Measurements from ENCODE around the gene PARD3.

PARD3 gene

DNA sequence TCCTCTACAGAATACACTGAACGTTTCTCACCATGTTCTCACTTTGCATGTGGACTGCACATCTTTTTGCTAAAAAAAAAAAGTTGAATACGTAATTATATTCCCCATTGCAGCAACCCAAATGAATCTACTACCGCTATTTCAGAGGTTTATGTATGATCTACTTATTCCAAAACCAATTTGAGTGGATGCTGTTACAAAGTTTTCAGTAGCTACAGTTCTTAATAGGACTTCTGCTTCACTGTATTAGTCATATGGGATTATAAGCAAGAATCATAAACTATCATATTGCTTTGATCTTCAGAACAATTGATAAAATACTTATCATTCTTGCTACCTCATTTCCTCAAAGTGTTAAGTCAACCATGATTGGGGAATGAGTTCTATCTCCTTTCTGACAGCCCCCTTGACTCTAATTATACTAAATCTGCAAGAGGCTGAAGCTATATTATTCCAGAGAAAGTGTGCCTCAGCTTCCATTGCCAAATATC is 257.0 kb downstream of the PARD3 start:
- no peak for DNase-seq

DNA sequence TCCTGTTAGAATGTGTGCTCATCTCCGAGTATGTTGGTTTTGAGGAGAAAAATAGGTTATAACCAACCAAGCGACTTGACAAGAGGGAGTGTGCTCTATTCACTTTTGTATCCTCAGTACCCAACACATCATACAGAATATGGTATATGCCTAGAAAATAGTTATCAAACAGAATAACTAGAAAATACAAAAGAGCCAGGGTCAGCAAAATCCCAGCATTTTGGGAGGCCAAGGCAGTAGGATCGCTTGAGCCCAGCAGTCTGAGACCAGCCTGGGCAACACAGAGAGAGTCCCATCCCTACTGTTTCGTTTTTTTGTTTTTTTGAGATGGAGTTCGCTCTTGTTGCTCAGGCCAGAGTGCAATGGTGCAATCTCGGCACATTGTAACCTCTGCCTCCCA is 257.9 kb downstream of the PARD3 start:
- DNase-seq = no peak

DNA sequence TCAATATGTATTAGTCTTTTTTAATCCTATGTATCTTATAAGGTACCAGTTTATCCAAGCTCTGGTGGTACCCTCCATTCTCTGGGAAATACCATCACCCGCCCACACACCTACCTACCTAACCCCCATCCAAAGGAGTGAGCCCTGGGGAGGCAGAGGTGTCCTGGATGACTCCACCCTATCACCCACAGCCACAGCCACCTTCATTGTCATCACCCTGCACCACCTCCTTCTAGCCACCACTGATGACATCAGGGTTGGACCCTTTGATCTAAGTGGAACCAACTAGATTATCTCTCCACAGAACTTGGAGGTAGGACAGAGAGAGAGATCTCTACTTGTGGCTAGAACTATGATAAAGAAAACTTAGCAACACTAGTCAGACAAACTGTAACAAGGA is 259.4 kb downstream of the PARD3 start:
- DNase-seq = no peak

DNA sequence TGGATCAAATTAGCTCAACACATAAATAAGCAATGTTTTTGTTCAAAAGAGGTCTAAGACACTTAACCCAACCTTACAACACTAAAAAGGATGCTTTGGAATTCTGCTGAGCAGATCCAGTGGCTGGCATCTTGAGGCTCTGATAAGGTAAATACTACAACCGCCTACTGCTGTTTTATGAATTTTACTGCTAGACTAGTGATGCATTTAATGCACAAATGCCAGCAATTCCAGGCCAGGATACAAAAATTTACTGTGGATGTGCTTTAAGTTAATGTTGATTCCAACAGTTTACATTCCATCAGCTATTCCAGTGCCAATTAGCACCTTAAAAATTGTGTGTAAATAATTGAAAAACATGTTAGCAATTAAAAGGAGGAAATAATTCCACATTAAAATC is 261.3 kb downstream of the PARD3 start:
- DNase-seq = no peak

DNA sequence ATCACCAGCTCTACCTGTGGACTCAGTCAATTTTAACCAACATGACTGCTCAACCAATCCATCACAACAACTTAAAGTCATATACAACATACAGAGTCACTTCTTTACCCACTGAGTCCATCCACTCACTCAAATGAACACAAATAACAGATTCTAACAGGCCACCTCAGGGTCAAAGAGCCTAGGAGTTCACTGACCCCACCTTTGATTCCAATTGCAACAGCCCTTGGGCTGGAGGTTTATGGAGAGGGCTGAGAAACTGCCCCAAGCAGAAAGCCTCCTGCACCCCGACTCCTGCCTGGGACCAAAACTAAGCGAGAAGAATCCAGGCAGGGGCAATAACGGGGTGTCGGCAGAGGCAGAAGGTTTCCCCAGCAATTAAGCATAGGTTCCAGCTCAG is 263.8 kb downstream of the PARD3 start:
- no peak for DNase-seq

DNA sequence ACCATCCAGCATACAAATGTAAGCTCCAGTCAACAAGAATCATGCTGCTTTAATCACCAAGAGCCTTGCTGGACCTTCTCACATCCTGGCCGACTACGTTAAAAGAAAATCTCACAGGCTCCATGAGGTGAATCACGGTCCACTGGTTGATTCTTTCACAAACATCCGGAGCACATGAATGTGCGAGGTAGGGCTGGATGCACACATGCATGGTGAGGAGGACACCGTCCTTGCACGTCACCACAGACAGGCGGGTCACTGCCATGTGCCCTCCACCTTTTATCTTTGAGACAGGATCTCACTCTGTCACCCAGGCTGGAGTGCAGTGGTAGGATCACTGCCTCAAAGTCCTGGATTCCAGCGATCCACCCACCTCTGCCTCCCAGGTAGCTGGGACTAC is 265.1 kb downstream of the PARD3 start:
- no peak for DNase-seq

DNA sequence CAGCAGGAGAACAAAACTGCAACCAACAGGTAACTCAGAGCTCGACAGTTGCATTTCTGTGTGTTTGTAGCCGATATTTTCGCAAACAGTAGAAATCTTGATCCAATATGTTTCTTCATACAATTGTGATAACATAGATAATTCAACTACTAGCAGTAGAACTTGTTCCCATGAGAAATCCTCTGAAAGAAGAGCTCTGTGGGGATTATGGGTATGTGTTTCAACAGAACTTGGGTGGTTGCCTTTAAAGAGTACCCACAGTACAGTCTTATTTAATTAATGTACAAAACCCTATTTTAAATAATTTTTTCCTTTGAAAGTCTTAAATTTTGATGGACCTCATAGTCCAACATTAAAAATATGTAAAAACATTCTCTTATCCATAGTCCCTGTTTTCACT is 266.1 kb downstream of the PARD3 start:
- DNase-seq = no peak

DNA sequence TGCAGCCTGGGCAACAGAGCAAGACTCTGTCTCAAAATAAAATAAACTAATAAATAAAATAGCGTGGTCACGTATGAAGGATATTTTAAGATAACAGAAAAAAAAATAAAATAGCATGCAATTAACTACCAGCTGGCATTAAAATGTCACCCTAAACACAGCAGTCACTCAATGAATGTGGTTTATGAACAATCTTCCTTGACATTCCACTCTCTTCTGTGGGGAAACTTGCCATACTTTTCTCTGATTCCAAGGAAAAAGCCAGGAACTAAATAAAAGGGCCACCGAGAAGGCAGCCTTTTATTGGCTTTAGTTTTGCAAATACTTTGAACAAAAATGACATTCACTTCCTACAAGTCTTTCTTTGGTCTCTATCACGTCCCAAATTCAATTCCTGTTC is 266.6 kb downstream of the PARD3 start:
- no peak for DNase-seq

DNA sequence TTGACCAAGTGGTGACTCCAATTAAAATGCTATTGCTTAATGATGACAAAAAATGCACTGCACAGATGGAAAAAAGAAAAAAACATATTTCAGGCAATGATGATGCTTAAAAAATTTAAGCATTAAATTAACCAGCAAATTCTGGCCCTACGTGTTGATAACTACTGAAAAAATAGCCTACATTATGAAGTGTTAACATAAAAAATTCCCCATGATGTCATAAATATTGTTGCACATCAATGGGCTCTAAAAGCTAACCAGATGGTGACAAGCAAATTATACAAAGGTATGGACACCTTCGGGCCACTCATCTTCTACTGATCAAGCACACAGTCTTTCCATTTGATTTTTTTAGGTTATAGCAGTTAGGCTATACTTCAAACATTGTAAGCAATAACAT is 267.4 kb downstream of the PARD3 start:
- no peak for DNase-seq

DNA sequence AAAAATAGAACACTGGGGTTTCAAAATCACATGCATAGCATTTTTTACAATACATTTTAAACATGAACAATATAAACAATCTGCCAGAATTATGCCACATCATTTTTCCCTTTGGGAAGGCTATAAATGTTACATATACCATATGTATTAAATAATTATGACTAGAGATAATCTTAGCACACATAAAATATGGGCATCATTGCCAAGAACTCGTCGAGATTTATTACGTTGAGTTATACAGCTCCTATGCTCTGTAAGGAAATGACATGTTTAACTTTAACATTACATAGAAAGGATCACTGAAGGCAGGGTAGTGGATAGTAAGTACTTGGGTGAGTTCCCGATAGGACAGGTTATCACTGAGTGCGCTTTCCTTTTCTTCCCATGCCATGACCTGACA is 267.8 kb downstream of the PARD3 start:
- DNase-seq = no peak

DNA sequence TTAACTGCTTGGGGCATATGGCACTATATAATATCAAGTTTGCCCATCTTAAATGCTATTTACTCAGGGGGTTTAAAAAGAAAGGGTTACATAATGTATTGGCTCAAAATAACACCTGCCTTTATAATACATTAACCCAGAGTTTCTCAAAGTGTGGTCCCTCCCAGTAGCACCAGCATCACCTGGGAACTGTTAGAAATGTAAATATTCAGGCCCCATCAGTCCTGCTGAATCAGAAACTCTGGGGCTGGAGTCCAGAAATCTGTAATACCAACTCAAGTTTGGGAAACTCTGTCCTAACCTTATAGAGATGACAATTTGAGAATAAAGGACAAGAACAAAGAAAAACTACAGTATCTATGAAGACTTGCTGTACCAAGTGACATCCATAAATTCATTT is 270.7 kb downstream of the PARD3 start:
- DNase-seq = no peak

DNA sequence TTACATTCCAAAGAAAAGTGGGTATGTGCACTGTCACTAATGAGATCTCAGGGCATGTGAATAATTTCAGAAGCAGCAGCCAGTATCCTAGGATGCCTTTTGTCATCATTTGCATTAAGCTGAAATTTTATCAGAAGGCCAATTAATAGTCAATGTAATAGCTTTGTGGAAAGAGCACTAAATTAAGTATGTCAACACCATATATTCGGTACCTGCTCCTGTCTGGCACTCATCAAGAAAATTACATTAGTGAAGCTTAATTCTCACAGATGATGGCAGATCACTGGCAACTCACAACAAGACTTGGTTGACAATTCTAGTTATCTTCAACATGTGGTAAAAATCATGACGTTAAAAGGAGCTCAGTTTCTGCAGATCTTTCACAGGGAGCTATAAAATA is 271.4 kb downstream of the PARD3 start:
- no peak for DNase-seq

DNA sequence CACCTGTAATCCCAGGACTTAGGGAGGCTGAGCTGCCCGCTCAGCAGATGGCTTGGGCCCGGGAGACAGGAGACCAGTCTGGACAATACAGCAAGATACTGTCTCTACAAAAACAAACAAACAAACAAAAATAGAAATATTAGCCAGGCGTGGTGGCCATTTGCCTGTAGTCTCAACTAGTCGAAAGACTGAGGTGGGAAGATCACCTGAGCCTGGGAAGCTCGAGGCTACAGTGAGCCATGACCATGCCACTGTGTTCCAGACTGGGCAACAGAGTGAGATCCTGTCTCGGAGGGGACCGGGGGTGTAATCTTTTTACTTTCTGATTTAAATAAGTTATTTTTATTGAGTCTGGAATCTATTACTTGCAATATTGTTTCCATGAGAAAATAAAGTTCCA is 274.6 kb downstream of the PARD3 start:
- DNase-seq = no peak

DNA sequence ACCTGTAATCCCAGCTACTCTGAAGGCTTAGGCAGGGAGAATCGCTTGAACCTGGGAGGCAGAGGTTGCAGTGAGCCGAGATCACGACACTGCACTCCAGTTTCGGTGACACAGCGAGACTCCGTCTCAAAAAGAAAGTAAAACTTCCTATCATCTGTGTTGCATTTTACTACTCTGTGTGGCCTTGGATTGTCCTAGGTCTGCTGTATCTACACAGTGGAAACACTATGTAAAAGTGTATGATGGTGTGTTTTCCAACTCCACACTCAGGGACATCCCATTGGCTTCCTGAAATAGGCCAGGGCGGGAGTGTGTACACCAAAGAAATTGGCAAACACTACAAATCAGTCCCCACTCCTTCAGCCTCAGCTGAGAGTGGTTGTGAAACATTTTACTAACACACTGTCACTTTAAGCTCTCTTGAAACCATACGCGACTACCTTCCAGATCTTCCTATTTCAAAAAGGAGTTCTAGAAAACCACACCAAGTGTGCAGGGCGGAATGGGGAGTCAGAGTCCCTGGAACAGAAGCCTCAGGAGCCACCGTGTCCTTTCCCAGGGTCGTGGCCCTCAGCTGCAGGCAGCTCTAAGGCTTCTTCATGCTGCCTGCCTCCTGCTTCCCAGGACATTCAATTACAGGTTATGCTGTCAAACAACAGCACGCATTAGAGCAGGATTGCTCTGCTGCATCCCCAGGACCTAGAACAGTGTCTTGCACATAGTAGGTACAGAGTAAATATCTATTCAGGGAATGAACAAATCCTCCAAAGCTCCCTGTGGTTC is 275.4 kb downstream of the PARD3 start:
- no peak for DNase-seq

DNA sequence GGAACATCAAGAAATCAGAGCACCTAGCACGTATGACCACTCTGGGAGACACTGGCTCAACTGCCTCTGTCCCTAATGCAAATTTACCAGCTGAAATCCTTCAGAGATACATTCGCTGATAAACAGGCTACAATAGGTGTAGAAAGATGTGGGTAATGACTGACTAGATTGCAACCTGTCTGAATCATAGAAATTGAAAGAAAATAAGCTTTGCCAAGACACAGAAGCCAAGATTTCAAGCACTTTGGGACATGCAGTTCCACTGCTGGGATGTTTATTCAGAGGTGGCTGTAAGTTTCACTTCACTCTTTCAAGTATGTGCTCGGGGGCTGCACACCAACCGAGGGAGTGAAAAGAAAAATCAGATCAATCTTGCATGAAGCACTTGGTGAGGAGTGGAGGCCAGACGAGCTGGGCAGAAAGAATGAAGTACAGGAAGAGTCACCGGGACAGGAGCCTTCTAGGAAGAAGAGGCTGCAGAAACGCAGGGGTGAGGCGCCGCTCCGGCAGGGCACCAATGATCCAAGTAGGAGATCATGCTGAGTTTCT is 276.7 kb downstream of the PARD3 start:
- DNase-seq = no peak

DNA sequence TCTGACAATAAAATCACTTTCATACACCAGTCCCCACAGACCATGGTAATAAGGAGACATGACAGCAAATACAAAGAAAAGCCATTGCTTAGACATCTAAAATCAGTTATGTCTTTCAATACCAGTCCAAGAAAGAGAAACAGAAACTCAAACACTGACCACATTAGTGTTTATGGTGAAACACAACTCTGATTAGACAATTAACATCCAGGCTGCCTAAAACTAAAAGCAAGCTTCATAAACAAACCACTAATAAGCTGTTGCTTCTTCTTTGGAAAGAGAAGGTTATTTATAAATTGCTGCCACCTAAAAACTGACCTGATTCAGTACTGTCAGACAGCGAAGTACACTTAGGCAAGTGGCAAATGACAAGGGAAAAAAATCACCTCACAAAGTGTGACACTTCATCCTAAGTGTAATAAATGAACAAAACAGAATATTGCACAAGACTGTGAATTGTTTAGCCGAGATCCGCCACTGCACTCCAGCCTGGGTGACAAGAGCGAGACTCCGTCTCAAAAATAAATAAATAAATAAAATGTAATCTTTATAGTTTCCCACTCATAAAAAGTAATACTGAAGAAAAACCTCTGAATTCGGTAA is 277.4 kb downstream of the PARD3 start:
- no peak for DNase-seq

DNA sequence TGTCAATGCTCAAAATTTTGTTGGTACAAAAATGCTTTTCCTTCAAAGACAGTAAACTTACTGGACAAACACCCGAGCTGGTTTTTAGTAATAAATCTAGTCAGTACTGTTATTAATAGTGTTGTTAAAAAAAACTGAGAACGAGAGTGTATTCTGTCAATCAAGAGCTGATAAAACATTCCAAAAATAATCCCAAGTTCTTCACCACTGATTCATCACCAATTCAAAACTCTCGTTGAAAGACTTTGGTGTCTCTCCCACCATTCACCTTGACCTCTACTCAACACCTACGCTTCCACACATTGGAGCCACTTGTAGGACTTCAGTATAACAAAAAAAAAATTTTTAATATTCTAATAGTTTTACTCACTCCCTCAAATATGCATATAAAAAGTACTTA is 279.2 kb downstream of the PARD3 start:
- no peak for DNase-seq

DNA sequence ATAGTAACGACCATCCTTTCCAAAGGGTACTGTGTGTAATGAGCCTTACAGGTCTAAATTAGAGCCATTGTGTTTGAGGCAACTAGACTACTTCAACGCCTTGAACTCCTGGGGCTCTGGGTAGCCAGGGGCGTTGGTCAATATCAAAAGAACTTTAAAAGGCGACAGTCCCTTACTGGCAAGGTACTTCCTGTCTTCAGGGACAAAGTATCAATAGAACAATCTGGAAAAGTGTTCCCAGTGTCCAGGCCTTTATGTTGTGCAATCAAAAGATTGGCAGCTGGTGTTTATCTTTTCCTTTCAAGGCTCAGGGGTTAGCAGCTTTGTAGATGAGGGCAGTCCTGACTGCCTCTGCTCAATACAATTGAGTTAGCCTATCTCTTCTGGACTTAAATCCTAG is 284.3 kb downstream of the PARD3 start:
- DNase-seq = no peak

DNA sequence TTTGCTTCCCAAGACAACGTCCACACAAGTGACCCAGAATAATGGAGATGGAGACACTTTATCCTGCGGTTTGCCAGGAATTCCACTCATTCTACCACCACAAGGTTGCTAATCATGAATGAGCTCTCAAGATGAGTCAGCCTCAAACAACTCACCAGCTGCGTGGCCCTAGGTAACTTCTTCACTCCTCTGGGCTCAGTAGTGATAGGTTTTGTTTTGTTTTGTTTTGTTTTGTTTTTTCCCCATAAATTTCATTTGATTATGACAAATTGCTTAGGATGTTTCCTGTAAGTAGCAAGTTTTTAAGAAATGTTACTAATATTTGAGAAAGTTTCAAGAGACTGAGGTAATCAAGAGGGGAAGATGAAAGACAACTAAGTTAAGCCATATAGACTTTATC is 286.8 kb downstream of the PARD3 start:
- DNase-seq = no peak

DNA sequence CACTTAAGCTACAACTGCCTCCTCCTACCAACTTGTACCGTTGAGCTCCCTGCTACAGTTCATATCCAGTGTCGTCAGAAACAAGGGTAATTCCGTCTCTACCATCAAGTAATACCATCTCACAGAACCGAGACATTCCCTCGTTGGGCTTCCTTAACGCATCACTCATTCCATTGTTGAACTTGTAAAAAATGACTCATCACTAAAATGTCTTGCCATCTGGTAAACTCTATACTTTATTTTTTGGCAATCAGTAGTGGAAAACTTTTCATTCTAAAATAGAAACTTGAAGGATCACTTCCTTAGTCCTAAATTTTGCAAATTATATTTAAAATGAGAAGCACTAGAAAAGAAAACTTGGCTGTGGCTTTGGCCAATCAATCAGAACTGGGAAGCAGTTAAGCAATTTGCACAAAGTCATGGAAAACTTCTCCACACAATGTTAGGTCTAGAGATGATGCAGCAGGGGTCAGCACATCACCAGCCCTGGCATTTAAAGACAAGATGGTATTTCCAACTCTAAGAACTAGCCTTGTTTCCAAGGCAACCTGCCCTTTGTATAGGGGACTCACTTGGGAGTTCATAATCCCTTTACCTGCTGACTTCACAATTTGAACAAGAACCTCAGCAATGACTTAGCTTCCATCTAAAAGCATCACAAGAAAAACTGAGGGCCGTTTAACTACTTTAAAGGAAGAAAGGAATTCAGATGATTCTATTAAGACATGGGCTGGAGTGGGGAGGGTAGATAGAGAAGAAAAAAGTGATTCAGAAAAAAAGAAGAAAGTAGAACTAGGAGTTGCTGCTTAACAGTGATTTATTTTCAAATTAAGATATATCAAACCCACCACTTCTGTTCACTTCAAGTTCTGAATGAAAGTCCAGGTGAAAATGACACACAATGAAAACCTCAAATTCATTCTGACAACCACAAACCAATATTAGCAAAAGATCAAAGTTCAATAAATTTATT is 288.1 kb downstream of the PARD3 start:
- no peak for DNase-seq

DNA sequence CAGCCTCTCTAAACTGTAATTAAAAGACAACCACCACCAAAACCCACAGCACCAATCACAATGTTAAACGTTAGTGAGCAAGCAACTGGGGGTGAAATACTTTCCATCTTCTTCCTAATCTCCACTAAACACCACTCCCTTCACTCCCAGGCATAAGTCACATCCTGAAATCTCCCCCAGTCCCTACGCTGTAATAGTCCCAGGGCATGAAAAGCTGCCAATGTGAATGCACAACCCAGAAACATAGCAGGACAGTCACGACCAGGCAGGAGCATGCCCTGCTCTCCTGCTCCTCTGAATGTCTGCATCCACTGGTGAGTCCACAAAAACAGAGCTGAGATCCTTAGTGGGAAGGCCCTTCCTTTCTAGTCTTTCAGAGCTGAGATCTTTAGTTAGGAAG is 288.9 kb downstream of the PARD3 start:
- DNase-seq = no peak

DNA sequence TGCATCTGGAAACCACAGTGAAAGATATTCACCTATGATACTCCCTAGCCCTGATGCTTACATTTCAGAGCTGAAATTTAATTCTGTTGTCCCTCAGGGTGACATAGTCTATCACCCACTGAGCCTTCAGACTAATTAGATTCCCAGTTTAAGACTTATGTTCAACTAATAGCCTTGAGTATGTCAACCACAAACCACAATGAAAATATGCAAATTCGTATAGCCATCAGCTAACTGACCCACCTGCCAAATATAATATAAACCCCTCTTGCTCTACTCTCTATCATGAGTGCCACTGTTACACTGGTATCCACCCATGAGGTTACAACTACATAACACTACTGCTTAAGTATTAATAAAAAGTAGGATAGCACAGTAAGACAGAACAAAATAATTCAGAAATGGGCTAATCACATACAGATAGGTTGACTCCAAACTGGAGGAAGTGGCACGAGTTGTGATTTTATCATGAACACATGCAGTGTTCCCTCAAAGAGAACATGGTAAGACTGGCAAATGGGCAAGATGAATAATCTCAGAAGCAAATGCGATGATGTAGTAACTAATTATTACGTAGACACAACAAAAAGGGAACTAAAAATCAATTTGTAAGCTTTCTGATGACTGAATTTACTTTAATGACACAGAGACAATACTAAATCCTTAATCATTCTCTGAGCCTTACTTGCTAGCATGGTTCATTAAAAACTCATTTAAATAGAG is 290.6 kb downstream of the PARD3 start:
- no peak for DNase-seq

Measured in DMS153 (cell line).